HUES6 (cell line): Measurements from ENCODE around the gene ZNF142.

Experiments used
- H3K27ac ChIP-seq: 2 replicates; pipeline ENCODE4 v1.7.0; 2013; ENCODE audit warnings: low read depth, mild to moderate bottlenecking, low read length, inconsistent platforms
- H3K27me3 ChIP-seq: 2 replicates; pipeline ENCODE4 v1.6.1; 2013; ENCODE audit warnings: low read length; ENCODE audit not compliant: control insufficient read depth, insufficient read depth
- H3K36me3 ChIP-seq: 2 replicates; pipeline ENCODE4 v1.6.1; 2013; ENCODE audit warnings: low read length; ENCODE audit not compliant: control insufficient read depth, insufficient read depth
- H3K4me1 ChIP-seq: 2 replicates; pipeline ENCODE4 v1.6.1; 2013; ENCODE audit warnings: low read length; ENCODE audit not compliant: control insufficient read depth, insufficient read depth
- H3K4me3 ChIP-seq: 2 replicates; pipeline ENCODE4 v1.5.1; 2013; ENCODE audit warnings: low read depth, low read length
- H3K9ac ChIP-seq: one replicate; pipeline ENCODE4 v1.6.1; 2013; ENCODE audit warnings: mild to moderate bottlenecking, low read length
- H3K9me3 ChIP-seq: 2 replicates; pipeline ENCODE4 v1.6.1; 2013; ENCODE audit warnings: low read depth, low read length; ENCODE audit not compliant: control insufficient read depth, insufficient read depth

Gene ZNF142

DNA sequence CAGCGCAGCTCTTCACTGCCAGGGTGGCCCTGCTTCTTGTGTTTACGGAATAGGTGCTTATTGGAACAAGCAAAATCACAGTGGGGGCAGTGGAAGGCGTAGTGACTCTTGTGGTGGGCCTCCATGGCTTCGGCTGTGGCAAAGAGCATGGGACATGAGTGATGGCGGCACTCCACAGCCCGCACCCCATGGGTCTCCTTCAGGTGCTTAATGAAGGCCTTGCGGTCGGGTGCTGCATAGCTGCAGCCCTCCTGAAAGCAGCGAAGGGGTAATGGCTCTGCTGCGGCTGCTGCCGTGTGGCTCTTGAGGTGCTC, 10.7 kb downstream of the ZNF142 start:
- peaks cover 90% of the 10 kb centered on the region for H3K36me3 ChIP-seq

DNA sequence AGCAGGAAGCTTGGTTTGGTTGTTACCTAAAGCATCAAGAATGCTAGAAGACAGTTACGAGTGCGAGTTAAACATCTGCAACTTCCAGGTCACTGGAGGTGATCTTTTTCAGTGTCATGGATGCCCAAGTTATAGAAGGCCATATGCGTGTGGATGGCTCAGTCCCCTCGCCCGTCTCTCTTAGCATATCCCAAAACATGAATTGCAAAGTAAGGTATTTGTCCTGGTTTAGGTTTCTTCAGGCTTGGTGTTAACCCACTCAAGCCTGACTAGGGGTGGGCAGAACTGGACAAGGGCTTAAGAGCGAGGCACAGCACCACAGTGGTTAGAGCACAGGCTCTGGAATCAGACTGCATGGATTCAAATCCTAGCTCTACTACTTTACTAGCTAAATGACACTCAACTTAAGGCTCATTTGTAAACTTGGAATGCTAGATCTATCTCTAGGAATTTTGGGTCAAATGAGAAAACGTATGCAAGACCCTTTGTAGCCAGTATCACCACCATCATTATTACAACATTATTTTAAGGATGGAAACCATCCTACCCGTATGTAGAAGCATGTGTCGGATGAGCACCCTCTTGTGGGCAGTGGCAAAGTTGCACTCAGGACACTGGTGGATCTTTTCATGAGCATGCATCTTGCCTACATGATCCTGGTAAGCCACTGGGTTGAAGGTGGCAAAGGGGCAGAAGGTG, 11.2 kb downstream of the ZNF142 start:
- Histone ChIP-seq H3K4me1 (no peaks in the 10 kb centered on the region), H3K27me3 (no peaks in the 10 kb centered on the region), H3K9ac (no peak overlapping the region), H3K9me3 (no peaks in the 10 kb centered on the region), H3K4me3 (no peak overlapping the region), H3K27ac (no peak overlapping the region), H3K36me3 (peaks cover 92% of the 10 kb centered on the region)

More for the DNA sequence above, 10.7 kb downstream of the ZNF142 start:
- Histone ChIP-seq H3K9me3 (no peaks in the 10 kb centered on the region), H3K4me1 (no peaks in the 10 kb centered on the region), H3K9ac (no peak overlapping the region), H3K27me3 (no peaks in the 10 kb centered on the region), H3K27ac (no peak overlapping the region), H3K4me3 (no peak overlapping the region)

DNA sequence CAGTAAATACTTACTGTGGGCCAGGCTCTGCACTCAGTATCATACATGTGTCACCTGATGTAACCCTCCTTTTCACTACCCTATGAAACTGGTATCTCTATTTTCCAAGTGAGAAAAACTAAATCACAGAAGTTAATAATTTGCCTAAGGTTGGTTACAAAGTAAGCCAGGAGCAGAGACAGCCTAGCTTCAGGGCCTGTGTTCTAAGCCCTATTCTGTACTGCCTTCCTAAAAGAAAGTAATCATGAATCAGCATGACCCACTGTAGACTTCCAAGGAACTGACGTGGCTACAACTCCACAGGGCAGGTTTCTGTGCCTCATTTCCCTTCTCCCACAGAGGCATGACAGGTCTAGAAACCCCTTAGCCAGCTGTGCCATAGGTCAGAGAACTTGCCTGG, 14.3 kb downstream of the ZNF142 start:
- H3K9ac ChIP-seq = no peak overlapping the region
- no peaks in the 10 kb centered on the region for H3K27me3 ChIP-seq
- H3K4me3 ChIP-seq = no peak overlapping the region
- no peak overlapping the region for H3K27ac ChIP-seq
- no peaks in the 10 kb centered on the region for H3K9me3 ChIP-seq
- H3K36me3 ChIP-seq = peaks cover 93% of the 10 kb centered on the region
- no peaks in the 10 kb centered on the region for H3K4me1 ChIP-seq

DNA sequence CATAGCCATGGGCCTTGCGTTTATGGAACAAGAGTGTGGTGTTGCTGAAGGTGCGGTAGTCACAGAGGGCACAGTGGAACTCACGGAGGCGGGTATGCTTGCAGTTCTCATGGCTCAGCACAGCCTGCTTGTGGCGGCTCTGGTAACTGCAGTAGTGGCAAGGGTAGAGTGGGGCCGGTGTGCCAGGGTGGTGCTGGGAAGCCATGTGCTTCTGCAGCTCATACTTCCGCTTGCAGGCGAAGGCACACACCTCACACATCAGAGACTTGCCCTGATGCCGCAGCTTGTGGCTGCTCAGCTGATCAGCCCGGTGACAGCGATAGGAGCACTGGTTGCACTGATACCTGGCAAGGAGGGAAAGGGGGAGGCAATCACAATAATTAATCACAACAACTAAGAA, 14.7 kb downstream of the ZNF142 start:
- Histone ChIP-seq H3K4me1 (no peaks in the 10 kb centered on the region), H3K27me3 (no peaks in the 10 kb centered on the region), H3K9ac (no peak overlapping the region), H3K9me3 (no peaks in the 10 kb centered on the region), H3K36me3 (peaks cover 92% of the 10 kb centered on the region), H3K4me3 (no peak overlapping the region), H3K27ac (no peak overlapping the region)

DNA sequence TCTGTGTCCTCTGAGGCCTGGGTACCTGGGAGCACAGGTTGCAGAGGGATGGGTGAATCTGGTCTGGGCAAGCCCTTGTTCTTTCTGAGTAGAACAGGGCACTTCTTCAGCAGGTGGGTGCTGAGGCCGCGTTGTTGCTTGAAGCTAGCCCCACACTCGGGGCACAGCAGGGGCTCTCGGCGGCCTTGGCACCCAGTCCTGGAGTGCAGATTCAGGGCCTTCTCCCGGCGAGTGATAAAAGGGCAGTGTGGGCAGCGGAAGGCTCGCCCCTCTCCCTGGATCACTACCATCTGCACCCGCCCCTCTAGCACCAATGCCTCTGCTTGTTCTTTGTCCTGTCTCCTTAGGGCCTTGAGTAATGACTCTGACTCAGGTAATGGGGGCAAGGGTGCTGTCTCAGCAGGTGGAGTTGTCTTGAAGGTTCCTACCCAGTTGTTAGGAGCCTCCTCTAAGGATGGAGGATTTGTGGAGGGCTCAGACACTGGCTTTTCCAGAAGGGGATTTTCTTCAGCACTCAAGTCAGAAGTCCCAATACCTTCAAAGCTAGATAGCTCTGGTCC, 15.6 kb downstream of the ZNF142 start:
- Histone ChIP-seq H3K36me3 (peaks cover 91% of the 10 kb centered on the region), H3K4me3 (no peak overlapping the region), H3K27me3 (no peaks in the 10 kb centered on the region), H3K9ac (no peak overlapping the region), H3K27ac (no peak overlapping the region), H3K9me3 (no peaks in the 10 kb centered on the region), H3K4me1 (no peaks in the 10 kb centered on the region)

DNA sequence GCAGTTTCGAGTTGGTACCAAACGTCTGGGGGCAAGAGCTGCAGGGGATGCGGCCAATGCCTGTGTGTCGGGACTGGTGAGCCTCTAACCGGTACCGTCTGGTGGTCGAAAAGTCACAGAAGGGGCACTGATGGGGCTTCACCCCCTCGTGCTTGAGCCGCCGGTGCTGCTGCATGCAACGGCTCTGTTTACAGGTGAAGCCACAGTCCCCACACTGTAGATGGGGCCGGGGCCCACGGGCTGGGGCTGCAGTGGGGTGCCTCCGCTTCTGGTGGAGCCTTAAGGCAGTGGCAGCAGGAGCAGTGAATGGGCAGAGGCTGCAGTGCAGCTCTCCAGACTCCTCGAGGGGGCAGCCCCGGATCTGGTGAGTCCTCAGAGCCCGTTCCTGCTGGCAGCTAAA, 16.6 kb downstream of the ZNF142 start:
- Histone ChIP-seq H3K4me3 (no peak overlapping the region), H3K4me1 (no peaks in the 10 kb centered on the region), H3K27ac (no peak overlapping the region), H3K27me3 (no peaks in the 10 kb centered on the region), H3K9ac (no peak overlapping the region), H3K36me3 (peaks cover 91% of the 10 kb centered on the region), H3K9me3 (no peaks in the 10 kb centered on the region)

DNA sequence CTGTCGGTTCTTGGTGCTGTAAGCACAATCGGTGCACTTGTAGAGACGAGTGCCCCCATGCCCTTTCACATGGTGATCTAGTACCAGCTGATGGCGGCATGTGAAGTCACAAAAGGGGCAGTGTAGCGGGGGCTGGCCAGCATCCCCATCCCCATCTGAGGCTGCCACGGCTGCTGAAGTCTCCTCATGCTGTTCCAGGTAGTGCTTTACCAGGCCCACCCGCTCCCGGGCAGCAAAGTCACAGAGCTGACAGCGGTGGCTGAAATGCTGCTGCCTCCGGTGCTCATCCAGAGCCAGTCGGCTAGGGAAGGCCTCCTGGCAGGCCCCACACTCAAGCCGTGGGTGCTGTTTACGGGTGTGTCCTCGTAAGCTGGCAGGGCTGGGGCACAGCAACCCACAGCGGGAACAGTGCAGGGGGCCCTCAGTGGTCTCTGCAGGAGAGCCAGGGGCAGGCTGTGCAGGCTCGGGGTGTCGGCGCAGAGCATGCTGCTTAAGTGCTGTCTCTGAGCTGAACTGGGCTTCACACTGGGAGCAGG, 17.2 kb downstream of the ZNF142 start:
- Histone ChIP-seq H3K36me3 (peaks cover 92% of the 10 kb centered on the region), H3K4me3 (no peak overlapping the region), H3K27ac (no peak overlapping the region), H3K4me1 (no peaks in the 10 kb centered on the region), H3K9ac (no peak overlapping the region), H3K27me3 (no peaks in the 10 kb centered on the region), H3K9me3 (no peaks in the 10 kb centered on the region)

DNA sequence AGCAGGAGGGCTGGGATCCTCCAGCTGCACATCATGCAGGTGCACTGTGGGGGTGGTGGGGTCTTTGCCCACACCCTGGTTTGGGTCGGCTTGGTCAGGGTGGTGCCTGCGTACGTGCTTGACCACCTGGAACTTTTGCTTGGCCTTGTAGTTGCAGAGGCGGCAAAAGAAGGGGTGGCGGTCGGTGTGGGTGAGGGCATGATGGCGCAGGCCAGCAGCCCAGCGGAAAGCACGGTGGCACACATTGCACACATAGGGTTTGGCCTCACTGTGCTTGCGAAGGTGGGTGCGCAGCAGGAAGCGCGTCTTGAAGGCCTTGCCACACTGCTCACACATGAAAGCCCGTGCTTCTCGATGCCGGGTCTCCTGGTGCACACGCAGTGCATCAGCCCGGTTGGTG, 21.1 kb downstream of the ZNF142 start:
- Histone ChIP-seq H3K9ac (no peak overlapping the region), H3K36me3 (peaks cover 95% of the 10 kb centered on the region), H3K27ac (no peak overlapping the region), H3K4me3 (no peak overlapping the region), H3K27me3 (no peaks in the 10 kb centered on the region), H3K9me3 (no peaks in the 10 kb centered on the region), H3K4me1 (no peaks in the 10 kb centered on the region)

DNA sequence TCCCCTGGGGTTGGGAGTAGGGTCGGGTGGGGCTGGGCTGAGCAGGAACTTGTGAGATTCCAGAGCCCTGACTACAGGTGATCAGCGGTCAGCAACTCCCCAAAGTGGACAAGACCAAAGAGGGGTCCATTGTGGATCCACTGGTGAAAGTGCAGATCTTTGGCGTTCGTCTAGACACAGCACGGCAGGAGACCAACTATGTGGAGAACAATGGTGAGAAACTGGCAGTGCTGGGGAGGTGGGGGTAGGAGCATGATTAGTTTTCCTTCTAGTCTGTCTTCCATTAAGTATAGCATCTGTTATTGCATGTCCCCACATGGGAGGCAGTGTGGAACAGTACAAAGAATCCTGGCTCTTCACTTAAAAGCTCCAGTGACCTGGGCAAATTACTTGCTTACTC, 23.7 kb downstream of the ZNF142 start:
- Histone ChIP-seq H3K4me3 (no peak overlapping the region), H3K36me3 (peaks cover 73% of the 10 kb centered on the region), H3K27me3 (no peaks in the 10 kb centered on the region), H3K4me1 (no peaks in the 10 kb centered on the region), H3K9me3 (no peaks in the 10 kb centered on the region), H3K9ac (no peak overlapping the region), H3K27ac (no peak overlapping the region; the same call in 1 of the 2 replicates)

DNA sequence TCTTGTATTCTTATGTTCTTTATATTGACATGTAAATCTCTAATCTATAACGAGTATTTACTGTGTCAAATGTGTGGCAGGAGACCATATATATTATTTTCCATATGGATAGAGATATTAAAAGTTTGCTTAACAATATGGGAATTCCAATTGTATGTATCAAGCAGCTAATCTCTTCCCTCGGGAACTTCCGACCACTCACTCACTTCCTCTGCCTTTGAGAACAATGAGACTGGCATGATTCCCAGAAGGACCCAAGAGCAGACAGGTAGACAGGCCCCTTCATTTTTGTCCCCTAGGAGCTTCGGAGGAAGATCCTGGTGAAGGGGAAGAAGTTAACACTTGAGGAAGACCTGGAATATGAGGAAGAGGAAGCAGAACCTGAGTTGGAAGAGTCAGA, 27.6 kb downstream of the ZNF142 start:
- H3K9ac ChIP-seq = no peak overlapping the region
- H3K4me1 ChIP-seq = no peaks in the 10 kb centered on the region
- no peaks in the 10 kb centered on the region for H3K9me3 ChIP-seq
- peaks cover 37% of the 10 kb centered on the region for H3K36me3 ChIP-seq
- H3K27ac ChIP-seq = no peak overlapping the region
- H3K4me3 ChIP-seq = no peak overlapping the region
- H3K27me3 ChIP-seq = no peaks in the 10 kb centered on the region

DNA sequence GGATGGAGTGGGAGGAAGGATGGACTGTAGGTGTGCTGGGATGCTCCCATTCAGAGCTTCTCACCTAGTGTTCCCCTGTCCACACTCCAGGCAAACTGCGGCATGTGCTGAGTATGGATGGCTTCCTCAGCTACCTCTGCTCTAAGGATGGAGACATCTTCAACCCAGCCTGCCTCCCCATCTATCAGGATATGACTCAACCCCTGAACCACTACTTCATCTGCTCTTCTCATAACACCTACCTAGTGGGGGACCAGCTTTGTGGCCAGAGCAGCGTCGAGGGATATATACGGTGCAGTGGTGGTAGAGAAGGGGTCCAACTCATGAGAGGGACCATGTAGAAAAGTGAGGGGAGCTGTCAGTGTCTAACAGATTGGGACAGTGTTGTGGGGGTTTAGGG, 31.5 kb downstream of the ZNF142 start:
- Histone ChIP-seq H3K9ac (no peak overlapping the region), H3K4me3 (no peak overlapping the region), H3K36me3 (no peaks in the 10 kb centered on the region), H3K27me3 (no peaks in the 10 kb centered on the region), H3K4me1 (peaks cover 4% of the 10 kb centered on the region; the same call in 1 of the 2 replicates), H3K9me3 (no peaks in the 10 kb centered on the region), H3K27ac (no peak overlapping the region)
